SK-N-MC (cell line): Measurements from ENCODE around the gene SLC39A11.

Source experiments
- EZH2 ChIP-seq: fragments of 200-600 bp; sonication (generic); IDR thresholded peaks from one replicate; pipeline ENCODE4 v1.6.1; 2017; ENCODE audit warnings: antibody characterized with exemption
- POLR2AphosphoS5 ChIP-seq: IDR thresholded peaks from 2 replicates; pipeline ENCODE4 v1.6.1; 2012; ENCODE audit warnings: mild to moderate bottlenecking, low read depth, low read length, borderline replicate concordance

DNA sequence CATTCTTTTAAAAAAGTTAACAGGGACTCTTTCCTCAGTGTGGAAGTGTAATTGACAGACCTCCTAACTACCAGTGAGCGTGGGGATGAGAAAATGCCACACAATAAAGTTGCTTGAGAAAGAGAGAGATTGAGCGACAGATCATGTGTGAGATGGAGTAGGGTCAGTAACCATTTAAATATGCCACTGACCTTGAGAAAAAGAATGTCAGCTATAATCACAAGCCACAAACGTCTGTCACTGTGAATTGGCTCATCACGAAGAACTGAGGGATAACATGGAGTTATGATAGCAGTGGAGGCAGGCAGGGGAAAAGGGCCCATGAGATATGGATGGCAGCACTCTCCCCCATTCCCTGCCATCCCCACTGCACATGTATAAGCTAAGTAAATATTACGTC, 253.9 kb downstream of the SLC39A11 start:
- TF ChIP-seq EZH2 (no peak), POLR2AphosphoS5 (no peak)
